MM.1S (cell line): ENCODE measurements around the gene DTX1.

Experiments used
- DNase-seq: peaks from one replicate; pipeline ENCODE4 v3.0.0-alpha.2; 2015
- H2AFZ ChIP-seq: fragments of 300-600 bp; sonication (generic); 2 replicates; pipeline ENCODE4 v1.6.0; 2016; ENCODE audit warnings: antibody characterized with exemption, low read length
- H3F3A ChIP-seq: fragments of 300-600 bp; sonication (generic); 2 replicates; pipeline ENCODE4 v1.6.1; 2016; ENCODE audit warnings: mild to moderate bottlenecking, antibody characterized with exemption, low read length, moderate library complexity, mixed read lengths; ENCODE audit not compliant: insufficient read depth
- H3K27ac ChIP-seq: fragments of 300-600 bp; sonication (generic); 2 replicates; pipeline ENCODE4 v1.5.1; 2016; ENCODE audit warnings: mild to moderate bottlenecking, low read length
- H3K27me3 ChIP-seq: fragments of 300-600 bp; sonication (generic); replicated peaks from 2 replicates; pipeline ENCODE4 v1.6.0; 2016; ENCODE audit warnings: low read length; ENCODE audit not compliant: insufficient read depth
- H3K36me3 ChIP-seq: fragments of 300-600 bp; sonication (generic); replicated peaks from 2 replicates; pipeline ENCODE4 v1.6.1; 2016; ENCODE audit warnings: mild to moderate bottlenecking, low read length, mixed read lengths; ENCODE audit not compliant: insufficient read depth
- H3K4me1 ChIP-seq: fragments of 300-600 bp; sonication (generic); 2 replicates; pipeline ENCODE4 v1.6.1; 2016; ENCODE audit warnings: low read length, mixed read lengths
- H3K4me2 ChIP-seq: fragments of 300-600 bp; sonication (generic); 2 replicates; pipeline ENCODE4 v1.6.0; 2016; ENCODE audit warnings: low read depth, low read length
- H3K4me3 ChIP-seq: fragments of 300-600 bp; sonication (generic); 2 replicates; pipeline ENCODE4 v1.5.1; 2016; ENCODE audit warnings: low read length, mixed read lengths
- H3K79me2 ChIP-seq: fragments of 300-600 bp; sonication (generic); 2 replicates; pipeline ENCODE4 v1.6.1; 2016; ENCODE audit warnings: mixed run types, low read length, mixed read lengths
- H3K9ac ChIP-seq: fragments of 300-600 bp; sonication (generic); 2 replicates; pipeline ENCODE4 v1.6.1; 2016; ENCODE audit warnings: low read length, mixed read lengths
- H3K9me2 ChIP-seq: fragments of 300-600 bp; sonication (generic); replicated peaks from 2 replicates; pipeline ENCODE4 v1.6.1; 2016; ENCODE audit warnings: mild to moderate bottlenecking, low read length, mixed read lengths; ENCODE audit not compliant: insufficient read depth
- H3K9me3 ChIP-seq: fragments of 300-600 bp; sonication (generic); replicated peaks from 2 replicates; pipeline ENCODE4 v1.6.1; 2016; ENCODE audit warnings: mild to moderate bottlenecking, low read length, mixed read lengths; ENCODE audit not compliant: insufficient read depth
- H4K20me1 ChIP-seq: fragments of 300-600 bp; sonication (generic); 2 replicates; pipeline ENCODE4 v1.6.1; 2016; ENCODE audit warnings: mild to moderate bottlenecking, low read length, moderate library complexity, mixed read lengths; ENCODE audit not compliant: insufficient read depth
- EZH2 ChIP-seq: fragments of 300-600 bp; sonication (generic); optimal IDR thresholded peaks from 2 replicates; pipeline ENCODE3; 2017; ENCODE audit warnings: low read depth, mild to moderate bottlenecking, antibody characterized with exemption, low read length, mixed read lengths
- EZH2phosphoT487 ChIP-seq: fragments of 300-600 bp; sonication (generic); IDR thresholded peaks from 2 replicates; pipeline ENCODE4 v1.6.1; 2018; ENCODE audit warnings: antibody characterized with exemption, low read length
- TF ChIP-seq, protein P1 (sequence below): fragments of 300-600 bp; sonication (generic); IDR thresholded peaks from 2 replicates; pipeline ENCODE4 v1.5.1; 2016; ENCODE audit warnings: antibody characterized with exemption, low read length, mixed read lengths

DTX1 gene

GRCh38 chr12:113142886-113143332 is 86.4 kb downstream of the DTX1 start:
- H3K4me2 ChIP-seq: no peak overlapping the region

DNA sequence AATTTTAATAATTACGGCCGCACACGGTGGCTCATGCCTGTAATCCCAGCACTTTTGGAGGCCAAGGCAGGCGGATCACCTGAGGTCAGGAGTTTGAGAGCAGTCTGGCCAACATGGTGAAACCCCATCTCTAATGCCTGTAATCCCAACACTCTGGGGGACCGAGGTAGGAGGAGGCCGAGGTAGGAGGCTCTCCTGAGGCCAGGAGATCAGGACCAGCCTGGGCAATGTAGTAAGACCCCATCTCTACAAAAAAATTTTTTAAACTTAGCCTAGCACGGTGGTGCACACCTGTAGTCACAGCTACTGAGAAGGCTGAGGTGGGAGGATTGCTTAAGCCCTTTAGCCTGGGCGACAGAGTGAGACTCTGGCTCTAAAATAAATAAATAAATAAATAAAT is 87.4 kb downstream of the DTX1 start:
- no peak overlapping the region for H2AFZ ChIP-seq
- no peaks in the 10 kb centered on the region for H3K4me1 ChIP-seq
- DNase-seq: no peak
- H3K27me3 ChIP-seq: no peaks in the 10 kb centered on the region
- no peaks in the 10 kb centered on the region for H3K9me2 ChIP-seq
- TF ChIP-seq, protein P1, sequence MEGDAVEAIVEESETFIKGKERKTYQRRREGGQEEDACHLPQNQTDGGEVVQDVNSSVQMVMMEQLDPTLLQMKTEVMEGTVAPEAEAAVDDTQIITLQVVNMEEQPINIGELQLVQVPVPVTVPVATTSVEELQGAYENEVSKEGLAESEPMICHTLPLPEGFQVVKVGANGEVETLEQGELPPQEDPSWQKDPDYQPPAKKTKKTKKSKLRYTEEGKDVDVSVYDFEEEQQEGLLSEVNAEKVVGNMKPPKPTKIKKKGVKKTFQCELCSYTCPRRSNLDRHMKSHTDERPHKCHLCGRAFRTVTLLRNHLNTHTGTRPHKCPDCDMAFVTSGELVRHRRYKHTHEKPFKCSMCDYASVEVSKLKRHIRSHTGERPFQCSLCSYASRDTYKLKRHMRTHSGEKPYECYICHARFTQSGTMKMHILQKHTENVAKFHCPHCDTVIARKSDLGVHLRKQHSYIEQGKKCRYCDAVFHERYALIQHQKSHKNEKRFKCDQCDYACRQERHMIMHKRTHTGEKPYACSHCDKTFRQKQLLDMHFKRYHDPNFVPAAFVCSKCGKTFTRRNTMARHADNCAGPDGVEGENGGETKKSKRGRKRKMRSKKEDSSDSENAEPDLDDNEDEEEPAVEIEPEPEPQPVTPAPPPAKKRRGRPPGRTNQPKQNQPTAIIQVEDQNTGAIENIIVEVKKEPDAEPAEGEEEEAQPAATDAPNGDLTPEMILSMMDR: no peak
- no peak for TF ChIP-seq EZH2
- no peak for TF ChIP-seq EZH2phosphoT487
- no peaks in the 10 kb centered on the region for H3K79me2 ChIP-seq
- H3K4me2 ChIP-seq: no peak overlapping the region
- no peaks in the 10 kb centered on the region for H4K20me1 ChIP-seq
- no peak overlapping the region for H3K4me3 ChIP-seq
- H3K36me3 ChIP-seq: no peaks in the 10 kb centered on the region
- H3K9me3 ChIP-seq: no peaks in the 10 kb centered on the region
- no peak overlapping the region for H3K9ac ChIP-seq
- no peaks in the 10 kb centered on the region for H3F3A ChIP-seq
- H3K27ac ChIP-seq: no peak overlapping the region

More at GRCh38 chr12:113142886-113143332, 86.4 kb downstream of the DTX1 start:
- no peak overlapping the region for H3K9ac ChIP-seq
- no peak overlapping the region for H2AFZ ChIP-seq
- no peak for DNase-seq
- no peak overlapping the region for H3K27ac ChIP-seq
- no peaks in the 10 kb centered on the region for H3K4me1 ChIP-seq
- no peaks in the 10 kb centered on the region for H3F3A ChIP-seq
- TF ChIP-seq EZH2 (no peak), EZH2phosphoT487 (no peak)
- TF ChIP-seq, protein P1: no peak
- no peaks in the 10 kb centered on the region for H4K20me1 ChIP-seq
- H3K9me3 ChIP-seq: no peaks in the 10 kb centered on the region
- no peaks in the 10 kb centered on the region for H3K27me3 ChIP-seq
- H3K79me2 ChIP-seq: no peaks in the 10 kb centered on the region
- no peaks in the 10 kb centered on the region for H3K9me2 ChIP-seq
- H3K4me3 ChIP-seq: no peak overlapping the region
- H3K36me3 ChIP-seq: no peaks in the 10 kb centered on the region

DNA sequence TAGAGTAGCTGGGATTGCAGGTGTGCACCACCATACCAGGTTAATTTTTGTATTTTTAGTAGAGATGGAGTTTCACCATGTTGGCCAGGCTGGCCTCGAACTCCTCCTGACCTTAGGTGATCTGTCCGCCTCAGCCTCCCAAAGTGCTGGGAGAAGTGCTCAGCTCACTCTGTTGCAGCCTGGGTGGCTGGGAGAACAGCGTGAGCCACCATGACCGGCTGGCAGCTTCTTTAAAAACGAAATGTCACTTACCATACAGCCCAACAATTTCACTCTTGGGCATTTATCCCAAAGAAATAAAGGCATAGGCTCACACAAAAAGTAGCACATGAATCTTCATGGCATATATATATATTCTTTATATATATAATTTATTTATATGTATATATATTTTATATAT is 88.3 kb downstream of the DTX1 start:
- DNase-seq: no peak
- Histone ChIP-seq H3K9me2 (no peaks in the 10 kb centered on the region), H3K9me3 (no peaks in the 10 kb centered on the region), H3K9ac (no peak overlapping the region), H3K4me3 (no peak overlapping the region), H3K27ac (no peak overlapping the region), H3K4me1 (no peaks in the 10 kb centered on the region), H4K20me1 (no peaks in the 10 kb centered on the region), H3F3A (no peaks in the 10 kb centered on the region), H2AFZ (no peak overlapping the region), H3K36me3 (no peaks in the 10 kb centered on the region), H3K4me2 (no peak overlapping the region), H3K79me2 (no peaks in the 10 kb centered on the region), H3K27me3 (no peaks in the 10 kb centered on the region)
- TF ChIP-seq, protein P1: no peak
- TF ChIP-seq EZH2phosphoT487 (no peak), EZH2 (no peak)
